DND-41 (cell line): ENCODE data around the gene ANAPC10.
"Not testable (repeated sequence)": the region's sequence is repeated elsewhere in the genome, so short reads cannot be mapped to it uniquely, and the experiment has no call there.

Experiments
- ATAC-seq: fragments of 200-7000 bp; cut with Tn5 transposase; 3 replicates; pipeline ENCODE4 v1.9.1; 2021; ENCODE audit warnings: low read depth; ENCODE audit not compliant: insufficient read depth
- DNase-seq: peaks from one replicate; pipeline ENCODE4 v3.0.0-alpha.2; 2020
- H2AFZ ChIP-seq: 2 replicates; pipeline ENCODE4 v1.6.0; 2012; ENCODE audit warnings: low read depth, low read length
- H3K27ac ChIP-seq: 2 replicates; pipeline ENCODE4 v1.5.1; 2012; ENCODE audit warnings: low read length, inconsistent platforms
- H3K27me3 ChIP-seq: fragments of 200-600 bp; sonication (generic); 2 replicates; pipeline ENCODE4 v1.6.0; 2012; ENCODE audit warnings: low read length, mild to moderate bottlenecking, inconsistent platforms; ENCODE audit not compliant: insufficient read depth, poor library complexity
- H3K36me3 ChIP-seq: 2 replicates; pipeline ENCODE4 v1.5.1; 2012; ENCODE audit warnings: low read length, inconsistent platforms; ENCODE audit not compliant: insufficient read depth
- H3K4me1 ChIP-seq: 2 replicates; pipeline ENCODE4 v1.5.1; 2012; ENCODE audit warnings: mild to moderate bottlenecking, low read length; ENCODE audit not compliant: insufficient read depth
- H3K4me2 ChIP-seq: 2 replicates; pipeline ENCODE4 v1.6.0; 2012; ENCODE audit warnings: mild to moderate bottlenecking, moderate library complexity, low read length, inconsistent platforms; ENCODE audit not compliant: insufficient read depth
- H3K4me3 ChIP-seq, 2 experiments: fragments of 200-600 bp in 1 of 2; shearing (Covaris generic) in 1 of 2; 2 replicates each; pipeline ENCODE4 v1.5.1; 2012 to 2016; ENCODE audit warnings: inconsistent platforms in 2 of 2, low read length in 2 of 2, mild to moderate bottlenecking in 2 of 2, low read depth in 1 of 2, moderate library complexity in 1 of 2
- H3K79me2 ChIP-seq: 2 replicates; pipeline ENCODE4 v1.6.0; 2012; ENCODE audit warnings: low read length, inconsistent platforms; ENCODE audit not compliant: insufficient read depth
- H3K9ac ChIP-seq: 2 replicates; pipeline ENCODE4 v1.6.0; 2012; ENCODE audit warnings: low read depth, mild to moderate bottlenecking, inconsistent platforms, low read length, moderate library complexity
- H3K9me3 ChIP-seq: 2 replicates; pipeline ENCODE4 v1.5.1; 2012; ENCODE audit warnings: low read length, moderate library complexity, mild to moderate bottlenecking, inconsistent platforms; ENCODE audit not compliant: insufficient read depth, severe bottlenecking
- H4K20me1 ChIP-seq: 2 replicates; pipeline ENCODE4 v1.6.0; 2012; ENCODE audit warnings: low read length; ENCODE audit not compliant: insufficient read depth
- CTCF ChIP-seq: IDR thresholded peaks from 2 replicates; pipeline ENCODE4 v1.5.1; 2012; ENCODE audit warnings: borderline replicate concordance, low read length, moderate library complexity, mild to moderate bottlenecking; ENCODE audit not compliant: poor library complexity, severe bottlenecking; ENCODE audit errors: extremely low read depth
- EZH2 ChIP-seq: IDR thresholded peaks from 3 replicates; pipeline ENCODE4 v1.6.1; 2012; ENCODE audit warnings: borderline replicate concordance, low read depth, mild to moderate bottlenecking, moderate library complexity, low read length, inconsistent platforms; ENCODE audit not compliant: severe bottlenecking

ANAPC10 gene

GRCh38 chr4:145014365-145014764 is 83.6 kb downstream of the ANAPC10 start:
- DNase-seq (no peak), ATAC-seq (no peak)
- TF ChIP-seq EZH2: no peak
- TF ChIP-seq CTCF: no peak
- Histone ChIP-seq H3K27me3 (no peaks in the 10 kb centered on the region), H3K9me3 (no peaks in the 10 kb centered on the region), H3K4me3 (no peak overlapping the region), H2AFZ (no peak overlapping the region), H3K9ac (no peak overlapping the region), H3K27ac (no peak overlapping the region), H3K4me2 (no peak overlapping the region), H3K36me3 (no peaks in the 10 kb centered on the region), H4K20me1 (no peaks in the 10 kb centered on the region), H3K4me1 (peaks cover 16% of the 10 kb centered on the region), H3K79me2 (peaks cover 11% of the 10 kb centered on the region; the same call in 1 of the 2 replicates)

GRCh38 chr4:145012841-145013240 is 85.2 kb downstream of the ANAPC10 start:
- no peaks in the 10 kb centered on the region for H4K20me1 ChIP-seq
- TF ChIP-seq CTCF: no peak
- TF ChIP-seq EZH2: no peak
- ATAC-seq (peak; percentile 68), DNase-seq (no peak)
- no peak overlapping the region for H2AFZ ChIP-seq
- H3K36me3 ChIP-seq: no peaks in the 10 kb centered on the region
- peaks cover 12% of the 10 kb centered on the region for H3K4me1 ChIP-seq
- no peaks in the 10 kb centered on the region for H3K9me3 ChIP-seq
- no peak overlapping the region for H3K4me3 ChIP-seq
- no peak overlapping the region for H3K9ac ChIP-seq
- H3K79me2 ChIP-seq: 0 out of 2 replicates have a peak, but pooled peaks cover 5% of the 10 kb centered on the region
- no peak overlapping the region for H3K4me2 ChIP-seq
- no peaks in the 10 kb centered on the region for H3K27me3 ChIP-seq
- H3K27ac ChIP-seq: peak overlapping the region; percentile 47; the same call in 1 of the 2 replicates

GRCh38 chr4:145011636-145012035 is 86.4 kb downstream of the ANAPC10 start:
- H3K9ac ChIP-seq: no peak overlapping the region
- H3K9me3 ChIP-seq: no peaks in the 10 kb centered on the region
- no peak for TF ChIP-seq CTCF
- no peak for TF ChIP-seq EZH2
- no peak for ATAC-seq
- H3K4me2 ChIP-seq: no peak overlapping the region
- no peak overlapping the region for H3K4me3 ChIP-seq
- 0 out of 2 replicates have a peak, but pooled peaks cover 5% of the 10 kb centered on the region for H3K79me2 ChIP-seq
- H3K4me1 ChIP-seq: peaks cover 12% of the 10 kb centered on the region
- H2AFZ ChIP-seq: no peak overlapping the region
- no peaks in the 10 kb centered on the region for H4K20me1 ChIP-seq
- no peaks in the 10 kb centered on the region for H3K36me3 ChIP-seq
- DNase-seq: no peak
- H3K27me3 ChIP-seq: no peaks in the 10 kb centered on the region
- H3K27ac ChIP-seq: no peak overlapping the region

- peaks cover 12% of the 10 kb centered on the region for H3K4me1 ChIP-seq
- H3K4me3 ChIP-seq, H2AFZ ChIP-seq, H3K9ac ChIP-seq, H3K9me3 ChIP-seq, H3K27ac ChIP-seq, ATAC-seq, H3K27me3 ChIP-seq, DNase-seq, H3K79me2 ChIP-seq, H4K20me1 ChIP-seq, H3K4me2 ChIP-seq, H3K36me3 ChIP-seq: not testable (repeated sequence)
Observed at GRCh38 chr4:145010315-145010714, 87.7 kb downstream of the ANAPC10 start.
